AG04450 (cell line): ENCODE results near the gene HBA2. TPM values are rescaled to one million over a fixed set of nuclear protein-coding genes. Genes with fewer than 3 reads are reported as not detected.

ENCODE experiments used
- CTCF ChIA-PET: fragments of 300-600, 350-600 bp; formaldehyde crosslinking; extraction: SDS; loops from one replicate; lab custom pipeline; 2022; ENCODE audit warnings: antibody characterized with exemption, inconsistent platforms; lab: Charles Lee
- POLR2A ChIA-PET: fragments of 350-600 bp; formaldehyde crosslinking; extraction: SDS; loops from one replicate; lab custom pipeline; 2021; ENCODE audit warnings: antibody characterized with exemption, inconsistent platforms; lab: Yijun Ruan, JAX
- DNase-seq: peaks from one replicate; pipeline ENCODE4 v3.0.0-alpha.2; 2011; ENCODE audit warnings: low read depth, low spot score
- H3K27ac ChIP-seq: one replicate; pipeline ENCODE4 v1.5.1; 2012; ENCODE audit warnings: low read depth, low read length, control low read depth
- H3K27me3 ChIP-seq: one replicate; pipeline ENCODE4 v1.6.0; 2012; ENCODE audit warnings: low read length; ENCODE audit not compliant: control insufficient read depth, insufficient read depth
- H3K4me3 ChIP-seq: 2 replicates; pipeline ENCODE4 v1.5.1; 2011; ENCODE audit warnings: mild to moderate bottlenecking, low read depth, low read length, control low read depth
- H3K9me3 ChIP-seq: 2 replicates; pipeline ENCODE4 v1.5.1; 2012; ENCODE audit warnings: low read length; ENCODE audit not compliant: control insufficient read depth, insufficient read depth
- polyA plus RNA-seq: library from polyadenylated mRNA; depleted of rRNA; stranded (reverse); fragments of >200 nt; gene quantifications from 2 replicates; pipeline ENCODE4 v1.2.3, GENCODE V29; 2011
- TF ChIP-seq, protein P1 (sequence below): IDR thresholded peaks from 2 replicates; pipeline ENCODE4 v1.5.1; 2011; ENCODE audit warnings: low read depth, low read length, control low read depth, inconsistent platforms

HBA2 gene
- polyA plus RNA-seq, 1 experiment: not detected

DNA sequence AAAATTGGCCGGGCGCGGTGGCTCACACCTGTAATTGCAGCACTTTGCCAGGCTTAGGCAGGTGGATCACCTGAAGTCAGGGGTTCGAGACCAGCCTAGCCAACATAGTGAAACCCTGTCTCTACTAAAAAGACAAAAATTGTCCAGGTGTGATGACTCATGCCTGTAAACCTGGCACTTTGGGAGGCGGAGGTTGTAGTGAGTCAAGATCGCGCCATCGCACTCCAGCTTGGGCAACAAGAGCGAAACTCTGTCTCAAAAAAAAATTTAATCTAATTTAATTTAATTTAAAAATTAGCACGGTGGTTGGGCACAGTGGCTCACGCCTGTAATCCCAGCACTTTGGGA is 6.0 kb downstream of the HBA2 start:
- TF ChIP-seq, protein P1, sequence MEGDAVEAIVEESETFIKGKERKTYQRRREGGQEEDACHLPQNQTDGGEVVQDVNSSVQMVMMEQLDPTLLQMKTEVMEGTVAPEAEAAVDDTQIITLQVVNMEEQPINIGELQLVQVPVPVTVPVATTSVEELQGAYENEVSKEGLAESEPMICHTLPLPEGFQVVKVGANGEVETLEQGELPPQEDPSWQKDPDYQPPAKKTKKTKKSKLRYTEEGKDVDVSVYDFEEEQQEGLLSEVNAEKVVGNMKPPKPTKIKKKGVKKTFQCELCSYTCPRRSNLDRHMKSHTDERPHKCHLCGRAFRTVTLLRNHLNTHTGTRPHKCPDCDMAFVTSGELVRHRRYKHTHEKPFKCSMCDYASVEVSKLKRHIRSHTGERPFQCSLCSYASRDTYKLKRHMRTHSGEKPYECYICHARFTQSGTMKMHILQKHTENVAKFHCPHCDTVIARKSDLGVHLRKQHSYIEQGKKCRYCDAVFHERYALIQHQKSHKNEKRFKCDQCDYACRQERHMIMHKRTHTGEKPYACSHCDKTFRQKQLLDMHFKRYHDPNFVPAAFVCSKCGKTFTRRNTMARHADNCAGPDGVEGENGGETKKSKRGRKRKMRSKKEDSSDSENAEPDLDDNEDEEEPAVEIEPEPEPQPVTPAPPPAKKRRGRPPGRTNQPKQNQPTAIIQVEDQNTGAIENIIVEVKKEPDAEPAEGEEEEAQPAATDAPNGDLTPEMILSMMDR: no peak
- Histone ChIP-seq H3K27ac (no peak overlapping the region), H3K27me3 (peaks cover 41% of the 10 kb centered on the region), H3K9me3 (no peaks in the 10 kb centered on the region), H3K4me3 (no peak overlapping the region)
- DNase-seq: no peak
- ChIA-PET POLR2A (no interaction called here), CTCF (interaction anchor here (0.9 kb wide), 1 partner anchor 72 kb away, joined by 4 read pairs; no protein-coding TSS in a partner anchor)

DNA sequence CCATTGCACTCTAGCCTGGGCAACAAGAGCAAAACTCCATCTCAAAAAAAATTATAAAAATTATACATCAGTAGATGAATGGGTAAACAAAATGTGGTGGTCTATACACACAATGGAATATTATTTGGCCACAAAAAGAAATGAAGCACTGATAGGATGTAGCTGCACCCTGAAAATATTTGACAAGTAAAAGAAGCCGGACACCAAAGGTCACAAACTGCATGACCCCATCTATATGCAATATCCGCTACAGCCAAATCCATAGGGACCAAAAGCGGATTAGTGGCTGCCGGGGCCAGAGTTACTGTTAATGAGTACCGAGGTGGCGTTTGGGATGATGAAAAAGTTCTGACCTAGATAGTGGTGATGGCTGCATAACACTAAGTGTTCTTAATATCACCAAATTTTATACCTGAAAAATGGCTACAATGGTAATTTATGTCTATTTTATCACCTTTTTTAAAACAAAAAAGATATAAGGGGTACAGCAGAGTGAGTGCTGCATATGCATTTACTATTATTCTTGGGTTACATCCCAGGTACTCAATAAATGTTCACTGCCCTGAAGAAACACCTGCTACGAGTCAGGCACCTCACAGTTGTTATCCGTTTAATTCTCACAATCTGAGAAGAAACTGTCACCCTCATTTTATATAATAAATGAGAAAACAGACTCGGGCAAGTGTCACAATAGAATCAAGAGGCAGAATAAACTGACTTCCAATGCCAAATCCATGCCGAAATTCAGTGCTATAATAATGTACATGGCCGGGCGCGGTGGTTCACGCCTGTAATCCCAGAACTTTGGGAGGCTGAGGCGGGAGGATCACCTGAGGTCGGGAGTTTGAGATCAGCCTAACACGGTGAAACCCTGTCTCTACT is 6.8 kb downstream of the HBA2 start:
- Histone ChIP-seq H3K9me3 (no peaks in the 10 kb centered on the region), H3K27ac (no peak overlapping the region), H3K27me3 (peaks cover 38% of the 10 kb centered on the region), H3K4me3 (no peak overlapping the region)
- ChIA-PET CTCF (interaction anchor here (0.9 to 4.0 kb wide), 5 partner anchors 62 to 114 kb away, joined by 3 to 89 read pairs (median 5); no protein-coding TSS in a partner anchor), POLR2A (no interaction called here)
- DNase-seq: no peak
- TF ChIP-seq, protein P1: no peak

DNA sequence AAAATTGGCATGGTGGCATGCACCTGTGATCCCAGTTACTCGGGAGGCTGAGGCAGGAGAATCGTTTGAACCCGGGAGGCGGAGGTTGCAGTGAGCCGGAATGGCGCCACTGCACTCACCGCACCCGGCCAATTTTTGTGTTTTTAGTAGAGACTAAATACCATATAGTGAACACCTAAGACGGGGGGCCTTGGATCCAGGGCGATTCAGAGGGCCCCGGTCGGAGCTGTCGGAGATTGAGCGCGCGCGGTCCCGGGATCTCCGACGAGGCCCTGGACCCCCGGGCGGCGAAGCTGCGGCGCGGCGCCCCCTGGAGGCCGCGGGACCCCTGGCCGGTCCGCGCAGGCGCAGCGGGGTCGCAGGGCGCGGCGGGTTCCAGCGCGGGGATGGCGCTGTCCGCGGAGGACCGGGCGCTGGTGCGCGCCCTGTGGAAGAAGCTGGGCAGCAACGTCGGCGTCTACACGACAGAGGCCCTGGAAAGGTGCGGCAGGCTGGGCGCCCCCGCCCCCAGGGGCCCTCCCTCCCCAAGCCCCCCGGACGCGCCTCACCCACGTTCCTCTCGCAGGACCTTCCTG is 7.5 kb downstream of the HBA2 start, which contains the start of gene HBQ1:
Gene HBQ1 (plus strand): TSS at position 359 of the 575 bp plus-strand sequence. CDS start 28 bp downstream, at position 387.
- DNase-seq: no peak
- ChIA-PET CTCF (interaction anchor here (0.5 to 4.0 kb wide), 11 partner anchors 12 to 127 kb away, joined by 3 to 89 read pairs (median 4); partner anchors contain the start of genes POLR3K and SNRNP25), POLR2A (interaction anchor here (1.1 kb wide), 1 partner anchor 73 kb away, joined by 5 read pairs; no protein-coding TSS in a partner anchor)
- H3K4me3 ChIP-seq: peak within 1 kb of the TSS; percentile 50
- no peaks in the 10 kb centered on the region for H3K9me3 ChIP-seq
- H3K27ac ChIP-seq: no peak within 1 kb of the TSS
- TF ChIP-seq, protein P1: peak; percentile 13; the same call in 1 of the 2 replicates
- H3K27me3 ChIP-seq: peaks cover 31% of the 10 kb centered on the region

DNA sequence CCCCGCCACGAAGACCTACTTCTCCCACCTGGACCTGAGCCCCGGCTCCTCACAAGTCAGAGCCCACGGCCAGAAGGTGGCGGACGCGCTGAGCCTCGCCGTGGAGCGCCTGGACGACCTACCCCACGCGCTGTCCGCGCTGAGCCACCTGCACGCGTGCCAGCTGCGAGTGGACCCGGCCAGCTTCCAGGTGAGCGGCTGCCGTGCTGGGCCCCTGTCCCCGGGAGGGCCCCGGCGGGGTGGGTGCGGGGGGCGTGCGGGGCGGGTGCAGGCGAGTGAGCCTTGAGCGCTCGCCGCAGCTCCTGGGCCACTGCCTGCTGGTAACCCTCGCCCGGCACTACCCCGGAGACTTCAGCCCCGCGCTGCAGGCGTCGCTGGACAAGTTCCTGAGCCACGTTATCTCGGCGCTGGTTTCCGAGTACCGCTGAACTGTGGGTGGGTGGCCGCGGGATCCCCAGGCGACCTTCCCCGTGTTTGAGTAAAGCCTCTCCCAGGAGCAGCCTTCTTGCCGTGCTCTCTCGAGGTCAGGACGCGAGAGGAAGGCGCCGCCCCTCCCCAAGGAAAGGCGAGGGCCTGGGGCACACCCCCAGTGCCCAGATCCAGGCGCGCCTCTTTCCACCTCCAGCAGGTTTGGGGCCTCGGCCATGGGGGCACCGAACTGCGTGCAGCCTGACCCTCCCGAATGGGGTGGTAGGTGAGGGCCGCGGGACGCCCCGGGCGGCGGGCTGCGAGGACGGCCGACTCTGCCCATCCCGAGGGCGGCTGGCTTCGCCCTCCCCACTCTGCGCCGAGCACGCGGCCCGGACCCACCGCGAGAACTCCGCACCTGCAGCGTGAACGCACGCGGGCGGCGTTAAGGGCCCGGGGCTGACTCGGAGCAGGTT is 8.2 kb downstream of the HBA2 start:
- Histone ChIP-seq H3K27me3 (peaks cover 25% of the 10 kb centered on the region), H3K27ac (no peak overlapping the region), H3K9me3 (no peaks in the 10 kb centered on the region), H3K4me3 (peak overlapping the region; percentile 50)
- POLR2A ChIA-PET: interaction anchor here (0.8 to 1.1 kb wide), 2 partner anchors 24 to 74 kb away, joined by 5 read pairs; no protein-coding TSS in a partner anchor
- CTCF ChIA-PET: interaction anchor here (0.5 to 4.0 kb wide), 24 partner anchors 10 to 181 kb away, joined by 3 to 89 read pairs (median 4); partner anchors contain the start of genes POLR3K and SNRNP25
- TF ChIP-seq, protein P1: peak; percentile 5; the same call in 1 of the 2 replicates
- DNase-seq: no peak
